ENCODE results near the gene FAM187B. TPM values are rescaled to one million over a fixed set of nuclear protein-coding genes. Genes with fewer than 3 reads are reported as not detected.

The FAM187B gene
- total RNA-seq, 1 donor from 2014 or later, result not detected

DNA sequence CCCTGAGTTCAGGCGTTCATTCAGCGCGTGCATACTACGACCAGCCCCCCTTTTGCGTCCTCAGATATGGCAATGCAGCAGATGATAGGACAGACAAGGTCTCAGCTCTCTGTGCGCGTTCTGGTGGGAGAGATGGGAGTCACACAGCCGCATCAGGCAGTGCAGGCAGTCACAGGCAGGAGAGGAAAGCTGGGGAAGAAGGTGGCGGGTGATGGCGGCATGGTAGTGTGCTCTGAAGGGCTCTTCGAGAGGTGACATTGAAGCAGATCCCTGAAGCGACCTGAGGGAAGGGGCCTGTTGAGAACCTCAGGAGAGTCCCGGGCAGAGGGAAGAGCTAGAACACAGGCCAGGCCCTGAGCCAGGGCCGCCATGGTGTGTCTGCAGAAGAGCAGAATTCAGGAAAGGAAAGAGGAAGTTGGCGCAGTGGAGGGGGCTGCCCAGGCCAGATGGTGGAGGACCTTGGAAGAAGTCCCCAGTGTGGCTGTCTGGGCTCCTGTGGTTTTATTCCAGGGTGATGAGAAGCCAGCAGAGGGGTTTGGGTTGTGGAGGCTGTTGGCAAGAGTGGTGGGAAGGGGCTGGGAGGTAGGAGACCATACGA lies 43.7 kb upstream of the FAM187B start:
- Histone ChIP-seq H3K27ac (ENCODE audit: low read depth, low read length) (no peak overlapping the region), H2AFZ (ENCODE audit: low read depth, low read length) (no peak overlapping the region), H3K9ac (ENCODE audit: low read length) (no peak overlapping the region), H3K9me3 (ENCODE audit: insufficient read depth, low read depth, low read length) (no peaks in the 10 kb centered on the region), H3K27me3 (ENCODE audit: insufficient read depth, low read length) (no peaks in the 10 kb centered on the region), H3K79me2 (ENCODE audit: insufficient read depth, low read length) (peaks cover 19% of the 10 kb centered on the region), H3K4me3 (ENCODE audit: insufficient read depth, low read depth, low read length) (no peak overlapping the region), H4K20me1 (ENCODE audit: insufficient read depth, low read length) (peaks cover 26% of the 10 kb centered on the region), H3K4me2 (ENCODE audit: low read length) (no peak overlapping the region), H3K4me1 (ENCODE audit: insufficient read depth, low read length) (no peaks in the 10 kb centered on the region), H3K36me3 (ENCODE audit: insufficient read depth, low read length) (peaks cover 15% of the 10 kb centered on the region)
- Mint-ChIP-seq H3K36me3 (ENCODE audit: low read depth, unreplicated experiment) (peaks cover 15% of the 10 kb centered on the region), H3K4me1 (ENCODE audit: low read depth, unreplicated experiment) (no peaks in the 10 kb centered on the region), H3K9me3 (ENCODE audit: unreplicated experiment) (no peaks in the 10 kb centered on the region), H3K4me3 (ENCODE audit: unreplicated experiment) (no peak overlapping the region), H3K27ac (ENCODE audit: unreplicated experiment) (no peak overlapping the region), H3K27me3 (ENCODE audit: low read depth, unreplicated experiment) (no peaks in the 10 kb centered on the region)
- DNase-seq (ENCODE audit: low read depth), result no peak
- TF ChIP-seq, protein P1, sequence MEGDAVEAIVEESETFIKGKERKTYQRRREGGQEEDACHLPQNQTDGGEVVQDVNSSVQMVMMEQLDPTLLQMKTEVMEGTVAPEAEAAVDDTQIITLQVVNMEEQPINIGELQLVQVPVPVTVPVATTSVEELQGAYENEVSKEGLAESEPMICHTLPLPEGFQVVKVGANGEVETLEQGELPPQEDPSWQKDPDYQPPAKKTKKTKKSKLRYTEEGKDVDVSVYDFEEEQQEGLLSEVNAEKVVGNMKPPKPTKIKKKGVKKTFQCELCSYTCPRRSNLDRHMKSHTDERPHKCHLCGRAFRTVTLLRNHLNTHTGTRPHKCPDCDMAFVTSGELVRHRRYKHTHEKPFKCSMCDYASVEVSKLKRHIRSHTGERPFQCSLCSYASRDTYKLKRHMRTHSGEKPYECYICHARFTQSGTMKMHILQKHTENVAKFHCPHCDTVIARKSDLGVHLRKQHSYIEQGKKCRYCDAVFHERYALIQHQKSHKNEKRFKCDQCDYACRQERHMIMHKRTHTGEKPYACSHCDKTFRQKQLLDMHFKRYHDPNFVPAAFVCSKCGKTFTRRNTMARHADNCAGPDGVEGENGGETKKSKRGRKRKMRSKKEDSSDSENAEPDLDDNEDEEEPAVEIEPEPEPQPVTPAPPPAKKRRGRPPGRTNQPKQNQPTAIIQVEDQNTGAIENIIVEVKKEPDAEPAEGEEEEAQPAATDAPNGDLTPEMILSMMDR (IDR thresholded peaks at IDR 0.05; ENCODE audit: insufficient read depth, low read depth, low read length), result no peak
- no peak for TF ChIP-seq EZH2 (IDR thresholded peaks at IDR 0.05; ENCODE audit: insufficient read depth, low read length)
- no peak for FAIRE-seq

DNA sequence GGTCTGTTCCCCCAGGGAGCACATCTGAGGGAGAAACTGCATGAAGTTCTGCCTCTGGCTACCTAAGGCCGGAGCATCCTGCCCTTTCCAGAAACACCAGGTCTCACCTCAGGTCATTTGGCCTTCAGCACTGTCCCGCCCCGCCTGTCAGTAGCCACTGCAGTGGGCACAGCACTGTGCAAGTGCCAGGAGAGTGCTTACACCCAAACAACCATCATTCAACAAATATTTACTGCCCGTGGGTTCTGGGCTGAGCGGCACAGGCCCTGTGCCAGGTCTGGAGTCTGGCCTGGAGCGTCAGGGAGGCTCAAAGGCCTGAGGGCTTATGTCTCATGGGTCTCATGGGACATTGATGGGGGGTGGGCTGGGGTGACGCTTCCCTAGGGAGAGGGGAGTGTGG lies 43.0 kb upstream of the FAM187B start:
- Mint-ChIP-seq H3K9me3 (ENCODE audit: unreplicated experiment) (no peaks in the 10 kb centered on the region), H3K36me3 (ENCODE audit: low read depth, unreplicated experiment) (peaks cover 15% of the 10 kb centered on the region)
- FAIRE-seq, result no peak

DNA sequence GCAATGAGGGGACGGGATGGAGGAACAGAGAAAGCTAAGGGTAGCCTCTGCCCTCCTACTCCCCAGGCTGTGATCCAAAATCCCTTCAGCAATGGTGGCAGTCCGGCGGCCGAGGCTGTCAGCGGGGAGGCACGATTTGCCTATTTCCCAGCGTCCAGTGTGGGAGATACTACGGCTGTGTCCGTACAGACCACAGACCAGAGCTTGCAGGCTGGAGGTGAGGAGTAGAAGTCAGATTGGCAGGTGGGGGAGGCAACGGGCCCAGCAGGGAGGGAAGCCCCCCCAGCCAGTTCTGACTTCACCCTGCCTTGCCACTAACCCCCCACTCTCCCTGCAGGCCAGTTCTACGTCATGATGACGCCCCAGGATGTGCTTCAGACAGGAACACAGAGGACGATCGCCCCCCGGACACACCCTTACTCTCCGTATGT lies 41.9 kb upstream of the FAM187B start:
- Mint-ChIP-seq H3K27ac (ENCODE audit: unreplicated experiment) (no peak overlapping the region), H3K36me3 (ENCODE audit: low read depth, unreplicated experiment) (peaks cover 12% of the 10 kb centered on the region), H3K4me3 (ENCODE audit: unreplicated experiment) (peak overlapping the region; percentile 82), H3K9me3 (ENCODE audit: unreplicated experiment) (no peaks in the 10 kb centered on the region), H3K4me1 (ENCODE audit: low read depth, unreplicated experiment) (peaks cover 3% of the 10 kb centered on the region), H3K27me3 (ENCODE audit: low read depth, unreplicated experiment) (no peaks in the 10 kb centered on the region)
- TF ChIP-seq EZH2 (IDR thresholded peaks at IDR 0.05; ENCODE audit: insufficient read depth, low read length), result no peak
- TF ChIP-seq, protein P1 (IDR thresholded peaks at IDR 0.05; ENCODE audit: insufficient read depth, low read depth, low read length), result no peak
- peaks cover 21% of the 10 kb centered on the region for H4K20me1 ChIP-seq (ENCODE audit: insufficient read depth, low read length)
- peaks cover 5% of the 10 kb centered on the region for H3K4me1 ChIP-seq (ENCODE audit: insufficient read depth, low read length)
- H3K79me2 ChIP-seq (ENCODE audit: insufficient read depth, low read length), result peaks cover 28% of the 10 kb centered on the region
- DNase-seq (ENCODE audit: low read depth) (no peak), FAIRE-seq (no peak)
- H3K27ac ChIP-seq (ENCODE audit: low read depth, low read length), result no peak overlapping the region
- no peak overlapping the region for H2AFZ ChIP-seq (ENCODE audit: low read depth, low read length)
- H3K9ac ChIP-seq (ENCODE audit: low read length), result peak overlapping the region; percentile 12
- peak overlapping the region; percentile 82 for H3K4me2 ChIP-seq (ENCODE audit: low read length)
- peak overlapping the region; percentile 59 for H3K4me3 ChIP-seq (ENCODE audit: insufficient read depth, low read depth, low read length)
- H3K36me3 ChIP-seq (ENCODE audit: insufficient read depth, low read length), result peaks cover 15% of the 10 kb centered on the region
- no peaks in the 10 kb centered on the region for H3K27me3 ChIP-seq (ENCODE audit: insufficient read depth, low read length)
- H3K9me3 ChIP-seq (ENCODE audit: insufficient read depth, low read depth, low read length), result no peaks in the 10 kb centered on the region

More for the DNA sequence above, 43.0 kb upstream of the FAM187B start:
- H3K27ac Mint-ChIP-seq (ENCODE audit: unreplicated experiment), result peak overlapping the region; percentile 31
- no peak overlapping the region for H3K4me3 ChIP-seq (ENCODE audit: insufficient read depth, low read depth, low read length)
- peaks cover 3% of the 10 kb centered on the region for H3K4me1 ChIP-seq (ENCODE audit: insufficient read depth, low read length)
- no peaks in the 10 kb centered on the region for H3K27me3 ChIP-seq (ENCODE audit: insufficient read depth, low read length)
- H3K79me2 ChIP-seq (ENCODE audit: insufficient read depth, low read length), result peaks cover 25% of the 10 kb centered on the region
- no peaks in the 10 kb centered on the region for H3K4me1 Mint-ChIP-seq (ENCODE audit: low read depth, unreplicated experiment)
- no peak overlapping the region for H3K9ac ChIP-seq (ENCODE audit: low read length)
- no peak overlapping the region for H3K4me2 ChIP-seq (ENCODE audit: low read length)
- H3K27me3 Mint-ChIP-seq (ENCODE audit: low read depth, unreplicated experiment), result no peaks in the 10 kb centered on the region
- H4K20me1 ChIP-seq (ENCODE audit: insufficient read depth, low read length), result peaks cover 25% of the 10 kb centered on the region
- DNase-seq (ENCODE audit: low read depth), result no peak
- no peak overlapping the region for H2AFZ ChIP-seq (ENCODE audit: low read depth, low read length)
- H3K4me3 Mint-ChIP-seq (ENCODE audit: unreplicated experiment), result no peak overlapping the region
- no peak overlapping the region for H3K27ac ChIP-seq (ENCODE audit: low read depth, low read length)
- peaks cover 15% of the 10 kb centered on the region for H3K36me3 ChIP-seq (ENCODE audit: insufficient read depth, low read length)
- H3K9me3 ChIP-seq (ENCODE audit: insufficient read depth, low read depth, low read length), result no peaks in the 10 kb centered on the region
- TF ChIP-seq, protein P1 (IDR thresholded peaks at IDR 0.05; ENCODE audit: insufficient read depth, low read depth, low read length), result no peak
- no peak for TF ChIP-seq EZH2 (IDR thresholded peaks at IDR 0.05; ENCODE audit: insufficient read depth, low read length)

Measured in astrocyte (in vitro differentiated cells and primary cell).